ENCODE results near the gene PIK3AP1. TPM values are rescaled to one million over a fixed set of nuclear protein-coding genes. Genes with fewer than 3 reads are reported as not detected.
"Not testable (repeated sequence)": the region's sequence is repeated elsewhere in the genome, so short reads cannot be mapped to it uniquely, and the experiment has no call there.

Gene PIK3AP1
- polyA plus RNA-seq, 1 of the 3 experiments (the other 2 are of a cell fraction), result 0.07 TPM

DNA sequence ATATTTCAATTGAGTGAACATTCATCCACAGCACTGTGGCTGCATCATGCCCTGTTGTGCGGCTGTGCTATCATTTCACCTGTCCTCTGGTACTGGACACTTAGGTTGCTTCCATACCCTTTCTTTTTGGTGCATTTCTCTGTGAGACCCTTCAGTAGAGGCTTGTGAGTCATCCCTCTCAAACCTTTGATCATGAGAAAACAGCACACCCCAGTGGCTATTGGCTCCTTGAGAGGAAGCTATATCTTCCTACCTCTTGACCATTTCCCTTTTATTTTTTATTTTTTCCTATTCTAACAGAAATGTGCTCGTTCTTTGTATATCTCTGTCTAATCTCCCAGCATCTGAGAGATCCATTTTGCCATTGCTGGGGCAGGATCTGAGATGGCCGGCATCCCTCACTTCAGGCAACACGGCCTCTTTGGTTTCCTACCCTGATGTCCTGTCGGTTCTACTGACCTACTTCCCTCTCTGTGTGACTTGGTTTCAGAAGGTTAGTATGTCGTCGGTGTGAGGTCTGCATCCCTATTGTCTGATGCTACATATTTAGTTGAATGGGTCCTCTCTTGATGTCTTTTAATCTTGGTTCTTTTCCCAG is 23.8 kb upstream of the PIK3AP1 start:
- Histone ChIP-seq H3K79me2 (ENCODE audit: insufficient read depth) (no peaks in the 10 kb centered on the region), H2AFZ (ENCODE audit: low read depth) (no peak overlapping the region), H3K4me1 (ENCODE audit: control insufficient read depth in 1 of 2, insufficient read depth in 2 of 2, low read depth in 1 of 2, low read length in 1 of 2) (no peaks in the 10 kb centered on the region), H3K9me2 (no peaks in the 10 kb centered on the region), H3K4me2 (no peak overlapping the region), H3K36me3 (replicated peaks in 1 of 2; ENCODE audit: control insufficient read depth in 1 of 2, insufficient read depth in 2 of 2, low read length in 1 of 2) (no peaks in the 10 kb centered on the region), H4K20me1 (ENCODE audit: insufficient read depth) (no peaks in the 10 kb centered on the region), H3K27me3 (ENCODE audit: insufficient read depth) (no peaks in the 10 kb centered on the region), H3K9ac (no peak overlapping the region), H3K9me3 (no peaks in the 10 kb centered on the region), H3F3A (replicated peaks; ENCODE audit: insufficient read depth) (no peaks in the 10 kb centered on the region), H3K27ac (ENCODE audit: low read depth in 2 of 2, low read length in 1 of 2) (no peak overlapping the region), H3K4me3 (ENCODE audit: low read depth in 2 of 2, low read length in 1 of 2) (no peak overlapping the region)
- POLR2A ChIA-PET, result no interaction called here
- CTCF ChIA-PET, result interaction anchor here (0.6 to 1.7 kb wide), 7 partner anchors 60 to 576 kb away, joined by 3 to 15 read pairs (median 4); no protein-coding TSS in a partner anchor
- TF ChIP-seq, protein P1, sequence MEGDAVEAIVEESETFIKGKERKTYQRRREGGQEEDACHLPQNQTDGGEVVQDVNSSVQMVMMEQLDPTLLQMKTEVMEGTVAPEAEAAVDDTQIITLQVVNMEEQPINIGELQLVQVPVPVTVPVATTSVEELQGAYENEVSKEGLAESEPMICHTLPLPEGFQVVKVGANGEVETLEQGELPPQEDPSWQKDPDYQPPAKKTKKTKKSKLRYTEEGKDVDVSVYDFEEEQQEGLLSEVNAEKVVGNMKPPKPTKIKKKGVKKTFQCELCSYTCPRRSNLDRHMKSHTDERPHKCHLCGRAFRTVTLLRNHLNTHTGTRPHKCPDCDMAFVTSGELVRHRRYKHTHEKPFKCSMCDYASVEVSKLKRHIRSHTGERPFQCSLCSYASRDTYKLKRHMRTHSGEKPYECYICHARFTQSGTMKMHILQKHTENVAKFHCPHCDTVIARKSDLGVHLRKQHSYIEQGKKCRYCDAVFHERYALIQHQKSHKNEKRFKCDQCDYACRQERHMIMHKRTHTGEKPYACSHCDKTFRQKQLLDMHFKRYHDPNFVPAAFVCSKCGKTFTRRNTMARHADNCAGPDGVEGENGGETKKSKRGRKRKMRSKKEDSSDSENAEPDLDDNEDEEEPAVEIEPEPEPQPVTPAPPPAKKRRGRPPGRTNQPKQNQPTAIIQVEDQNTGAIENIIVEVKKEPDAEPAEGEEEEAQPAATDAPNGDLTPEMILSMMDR (IDR thresholded peaks at IDR 0.05), result peak; percentile 46
- TF ChIP-seq RAD21 (IDR thresholded peaks at IDR 0.05; ENCODE audit: low read length) (peak; percentile 60), RFX5 (IDR thresholded peaks at IDR 0.05; ENCODE audit: low read length) (no peak), EZH2phosphoT487 (IDR thresholded peaks at IDR 0.05; ENCODE audit: borderline replicate concordance, low read depth) (no peak), SMC3 (IDR thresholded peaks at IDR 0.05; ENCODE audit: low read depth, low read length) (peak; percentile 32), FOSL2 (IDR thresholded peaks at IDR 0.05; ENCODE audit: borderline replicate concordance, low read depth) (no peak)
- peak; percentile 33 for DNase-seq
- 71% methylated on average over 7 of the region's 7 CpGs for WGBS (ENCODE audit: low lambda C conversion rate)

DNA sequence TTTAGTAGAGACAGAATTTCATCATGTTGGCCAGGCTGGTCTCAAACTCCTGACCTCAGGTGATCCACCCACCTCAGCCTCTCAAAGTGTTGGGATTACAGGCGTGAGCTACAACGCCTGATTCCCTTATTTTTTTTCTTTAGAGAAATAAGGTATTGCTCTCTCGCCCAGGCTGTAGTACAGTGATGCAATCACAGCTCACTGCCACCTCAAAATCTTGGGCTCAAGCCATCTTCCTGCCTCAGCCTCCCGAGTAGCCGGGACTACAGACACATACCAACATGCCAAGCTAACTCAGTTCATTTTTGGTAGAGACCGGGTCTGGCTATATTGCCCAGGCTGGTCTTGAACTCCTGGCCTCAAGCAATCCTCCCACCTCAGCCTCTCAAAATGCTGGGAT is 21.2 kb upstream of the PIK3AP1 start:
- H3K4me1 ChIP-seq (ENCODE audit: control insufficient read depth in 1 of 2, insufficient read depth in 2 of 2, low read depth in 1 of 2, low read length in 1 of 2); DNase-seq; H4K20me1 ChIP-seq (ENCODE audit: insufficient read depth); H3K9me2 ChIP-seq; H3K79me2 ChIP-seq (ENCODE audit: insufficient read depth); H3K4me2 ChIP-seq; H3K9me3 ChIP-seq; POLR2A ChIA-PET; H3F3A ChIP-seq (replicated peaks; ENCODE audit: insufficient read depth); H3K9ac ChIP-seq; H3K36me3 ChIP-seq (replicated peaks in 1 of 2; ENCODE audit: control insufficient read depth in 1 of 2, insufficient read depth in 2 of 2, low read length in 1 of 2); H3K4me3 ChIP-seq (ENCODE audit: low read depth in 2 of 2, low read length in 1 of 2); H2AFZ ChIP-seq (ENCODE audit: low read depth); H3K27me3 ChIP-seq (ENCODE audit: insufficient read depth); H3K27ac ChIP-seq (ENCODE audit: low read depth in 2 of 2, low read length in 1 of 2): not testable (repeated sequence)
- 73% methylated on average over 6 of the region's 6 CpGs for WGBS (ENCODE audit: low lambda C conversion rate)
- CTCF ChIA-PET, result interaction anchor here (0.8 to 2.5 kb wide), 4 partner anchors 98 to 366 kb away, joined by 3 to 6 read pairs (median 5); no protein-coding TSS in a partner anchor

DNA sequence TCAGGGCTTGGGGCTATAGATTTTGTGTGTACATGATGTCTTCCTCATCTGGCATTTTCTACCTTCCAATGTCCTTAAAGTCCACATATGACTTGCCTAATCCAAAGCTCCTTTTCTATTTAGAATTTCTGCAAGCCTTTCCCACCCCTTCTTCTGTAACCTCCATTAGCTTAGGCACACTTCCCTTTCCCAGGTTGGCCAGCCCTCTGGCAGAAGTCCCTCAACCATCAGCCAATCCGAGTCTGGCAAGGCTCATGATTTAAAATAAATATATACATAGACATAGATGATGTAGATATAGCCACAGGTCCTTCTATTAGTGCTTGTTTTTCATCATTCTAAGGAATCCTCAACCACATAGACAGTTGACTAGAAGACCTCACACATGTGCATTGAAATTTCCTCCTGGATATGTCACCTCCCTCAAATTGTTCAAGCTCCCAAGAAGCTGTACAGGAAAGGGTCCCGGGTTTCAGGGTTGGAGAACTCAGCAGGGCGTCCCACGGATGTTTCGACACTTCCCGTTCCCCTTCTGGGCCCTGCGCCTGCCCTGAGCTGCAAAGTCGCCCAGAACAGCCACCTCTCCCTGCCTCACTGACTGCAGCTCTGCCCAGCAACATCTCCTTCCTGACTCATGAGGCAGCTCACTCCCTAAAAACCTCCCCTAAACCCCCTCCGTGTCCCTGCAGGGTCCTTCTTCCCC is 20.4 kb upstream of the PIK3AP1 start:
- no peaks in the 10 kb centered on the region for H3K27me3 ChIP-seq (ENCODE audit: insufficient read depth)
- H3K36me3 ChIP-seq (replicated peaks in 1 of 2; ENCODE audit: control insufficient read depth in 1 of 2, insufficient read depth in 2 of 2, low read length in 1 of 2), result no peaks in the 10 kb centered on the region
- WGBS (ENCODE audit: low lambda C conversion rate), result 66% methylated on average over 8 of the region's 9 CpGs
- ChIA-PET POLR2A (no interaction called here), CTCF (interaction anchor here (0.8 to 2.5 kb wide), 4 partner anchors 98 to 365 kb away, joined by 3 to 6 read pairs (median 5); no protein-coding TSS in a partner anchor)
- no peaks in the 10 kb centered on the region for H4K20me1 ChIP-seq (ENCODE audit: insufficient read depth)
- no peak overlapping the region for H3K4me2 ChIP-seq
- H3K4me3 ChIP-seq (ENCODE audit: low read depth in 2 of 2, low read length in 1 of 2), result no peak overlapping the region
- H3K79me2 ChIP-seq (ENCODE audit: insufficient read depth), result no peaks in the 10 kb centered on the region
- H2AFZ ChIP-seq (ENCODE audit: low read depth), result no peak overlapping the region
- no peak overlapping the region for H3K27ac ChIP-seq (ENCODE audit: low read depth in 2 of 2, low read length in 1 of 2)
- H3K4me1 ChIP-seq (ENCODE audit: control insufficient read depth in 1 of 2, insufficient read depth in 2 of 2, low read depth in 1 of 2, low read length in 1 of 2), result no peaks in the 10 kb centered on the region
- H3K9ac ChIP-seq, result no peak overlapping the region
- TF ChIP-seq CHD2 (IDR thresholded peaks at IDR 0.05; ENCODE audit: low read length, partially characterized antibody), result no peak
- TF ChIP-seq, protein P1 (IDR thresholded peaks at IDR 0.05), result no peak
- TF ChIP-seq SIN3A (IDR thresholded peaks at IDR 0.05; ENCODE audit: borderline replicate concordance, low read depth, low read length), result no peak
- TF ChIP-seq RXRA (IDR thresholded peaks at IDR 0.05; ENCODE audit: borderline replicate concordance, low read depth), result no peak
- TF ChIP-seq NFIC (IDR thresholded peaks at IDR 0.05; ENCODE audit: borderline replicate concordance), result no peak
- no peak for TF ChIP-seq GABPA (IDR thresholded peaks at IDR 0.05; ENCODE audit: low read depth)
- no peak for DNase-seq
- H3K9me3 ChIP-seq, result no peaks in the 10 kb centered on the region
- no peaks in the 10 kb centered on the region for H3K9me2 ChIP-seq
- no peaks in the 10 kb centered on the region for H3F3A ChIP-seq (replicated peaks; ENCODE audit: insufficient read depth)
